22Rv1 (cell line): ENCODE results near the gene RAD51B.

Source experiments
- CTCF ChIP-seq: fragments of 450-650 bp; IDR thresholded peaks from 2 replicates; pipeline ENCODE4 v1.5.1; 2017; ENCODE audit warnings: mild to moderate bottlenecking
- ZFX ChIP-seq: fragments of 450-650 bp; IDR thresholded peaks from 2 replicates; pipeline ENCODE4 v1.6.1; 2017; ENCODE audit warnings: antibody characterized with exemption, borderline replicate concordance

GRCh38 chr14:67819563-67820421, at the start of gene RAD51B:
- TF ChIP-seq CTCF (no peak), ZFX (no peak)
